Neural crest cell (in vitro differentiated cells): Measurements from ENCODE around the gene HDAC4. TPM values are rescaled to one million over a fixed set of nuclear protein-coding genes. Genes with fewer than 3 reads are reported as not detected.
A peak's percentile ranks its signal among the peaks of the same experiment; 100 is the strongest.

Experiments used
- DNase-seq: peaks from one replicate; pipeline ENCODE4 v3.0.0; 2021; ENCODE audit warnings: low read depth, mixed read lengths, low spot score
- H3K27ac Mint-ChIP-seq: one replicate; pipeline ENCODE4 v1.8.0; 2021; ENCODE audit warnings: mild to moderate bottlenecking, mixed read lengths; ENCODE audit not compliant: unreplicated experiment
- H3K27me3 Mint-ChIP-seq: 2 replicates; pipeline ENCODE4 v1.8.0; 2021; ENCODE audit warnings: low read depth, mild to moderate bottlenecking, mixed read lengths
- H3K36me3 Mint-ChIP-seq: 2 replicates; pipeline ENCODE4 v1.8.0; 2021; ENCODE audit warnings: low read depth, mild to moderate bottlenecking, mixed read lengths
- H3K4me1 Mint-ChIP-seq: 2 replicates; pipeline ENCODE4 v1.8.0; 2021; ENCODE audit warnings: mixed read lengths
- H3K4me3 Mint-ChIP-seq: one replicate; pipeline ENCODE4 v1.8.0; 2021; ENCODE audit warnings: mild to moderate bottlenecking, mixed read lengths
- H3K9me3 Mint-ChIP-seq: 2 replicates; pipeline ENCODE4 v1.8.0; 2021; ENCODE audit warnings: mixed read lengths
- total RNA-seq: library from RNA; stranded (reverse); gene quantifications from 2 replicates; pipeline ENCODE4 v1.2.1, GENCODE V29; 2021
- TF ChIP-seq, protein P1 (sequence below): fragments of 200-600 bp; sonication (generic); conservative IDR thresholded peaks from 2 replicates; pipeline ENCODE4 v1.5.0; 2021; ENCODE audit warnings: antibody characterized with exemption, mild to moderate bottlenecking

Gene HDAC4
- total RNA-seq, 1 donor from 2014 or later, result 52.1 TPM

DNA sequence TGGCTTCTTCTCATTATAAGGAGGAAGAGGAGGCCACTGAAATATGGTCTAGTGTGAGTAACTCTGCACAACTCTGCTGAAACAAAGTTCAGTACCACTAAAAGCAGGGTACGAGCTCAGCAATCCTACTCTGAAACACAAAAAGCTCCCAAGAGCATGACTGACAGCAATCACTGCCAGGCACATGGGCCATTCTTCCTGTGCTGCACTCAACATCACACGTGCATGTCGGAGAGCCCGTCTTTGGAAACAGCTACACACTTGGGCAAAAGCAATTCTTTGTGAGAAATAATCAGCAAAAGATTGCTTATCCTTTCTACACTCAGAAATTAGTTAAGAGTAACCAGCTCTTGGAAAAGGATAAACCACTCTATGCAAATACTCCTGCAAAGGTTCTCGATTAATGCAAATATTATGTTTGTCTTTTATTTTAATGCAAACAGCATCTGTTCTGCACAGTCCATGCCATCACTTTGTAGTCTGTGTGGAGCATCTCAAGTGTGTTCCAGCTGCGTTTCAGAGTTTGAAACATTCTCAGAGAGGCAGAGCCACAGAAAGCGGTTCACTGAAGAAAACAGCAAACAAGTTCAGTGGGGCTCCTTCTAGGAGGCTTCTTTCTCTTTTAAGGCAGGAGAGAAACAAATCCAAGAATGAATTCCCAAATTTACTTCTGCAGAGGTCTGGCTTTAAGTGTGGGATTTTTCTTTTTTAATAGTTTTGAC is 145.0 kb downstream of the HDAC4 start:
- peak overlapping the region; percentile 87 for H3K27ac Mint-ChIP-seq
- no peak for DNase-seq
- H3K27me3 Mint-ChIP-seq, result no peaks in the 10 kb centered on the region
- TF ChIP-seq, protein P1, sequence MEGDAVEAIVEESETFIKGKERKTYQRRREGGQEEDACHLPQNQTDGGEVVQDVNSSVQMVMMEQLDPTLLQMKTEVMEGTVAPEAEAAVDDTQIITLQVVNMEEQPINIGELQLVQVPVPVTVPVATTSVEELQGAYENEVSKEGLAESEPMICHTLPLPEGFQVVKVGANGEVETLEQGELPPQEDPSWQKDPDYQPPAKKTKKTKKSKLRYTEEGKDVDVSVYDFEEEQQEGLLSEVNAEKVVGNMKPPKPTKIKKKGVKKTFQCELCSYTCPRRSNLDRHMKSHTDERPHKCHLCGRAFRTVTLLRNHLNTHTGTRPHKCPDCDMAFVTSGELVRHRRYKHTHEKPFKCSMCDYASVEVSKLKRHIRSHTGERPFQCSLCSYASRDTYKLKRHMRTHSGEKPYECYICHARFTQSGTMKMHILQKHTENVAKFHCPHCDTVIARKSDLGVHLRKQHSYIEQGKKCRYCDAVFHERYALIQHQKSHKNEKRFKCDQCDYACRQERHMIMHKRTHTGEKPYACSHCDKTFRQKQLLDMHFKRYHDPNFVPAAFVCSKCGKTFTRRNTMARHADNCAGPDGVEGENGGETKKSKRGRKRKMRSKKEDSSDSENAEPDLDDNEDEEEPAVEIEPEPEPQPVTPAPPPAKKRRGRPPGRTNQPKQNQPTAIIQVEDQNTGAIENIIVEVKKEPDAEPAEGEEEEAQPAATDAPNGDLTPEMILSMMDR, result no peak
- H3K4me3 Mint-ChIP-seq, result no peak overlapping the region
- H3K4me1 Mint-ChIP-seq, result peaks cover 86% of the 10 kb centered on the region
- H3K9me3 Mint-ChIP-seq, result peaks cover 4% of the 10 kb centered on the region
- H3K36me3 Mint-ChIP-seq, result peaks cover 15% of the 10 kb centered on the region

DNA sequence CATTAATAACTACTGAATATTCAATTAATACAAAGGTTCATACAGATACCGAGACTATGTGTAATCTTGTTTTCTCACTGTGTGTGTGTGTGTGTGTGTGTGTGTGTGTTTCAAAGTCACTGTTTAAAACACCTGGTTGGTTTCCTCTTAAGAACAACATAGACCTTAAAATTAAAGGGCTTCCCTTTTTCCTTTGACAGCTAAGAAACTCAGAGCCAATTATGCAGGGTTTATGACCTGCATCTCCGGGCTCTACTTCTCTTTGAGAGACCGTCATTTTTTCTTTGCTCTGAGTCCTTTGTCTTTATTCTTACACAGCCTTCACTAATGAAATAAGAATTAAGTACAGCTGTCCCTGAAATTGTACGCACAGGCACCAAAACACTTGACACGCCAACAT is 145.6 kb downstream of the HDAC4 start:
- H3K9me3 Mint-ChIP-seq, result peaks cover 4% of the 10 kb centered on the region
- peak overlapping the region; percentile 87 for H3K27ac Mint-ChIP-seq
- H3K36me3 Mint-ChIP-seq, result peaks cover 15% of the 10 kb centered on the region
- H3K4me3 Mint-ChIP-seq, result no peak overlapping the region
- H3K4me1 Mint-ChIP-seq, result peaks cover 83% of the 10 kb centered on the region
- TF ChIP-seq, protein P1, result no peak
- no peaks in the 10 kb centered on the region for H3K27me3 Mint-ChIP-seq
- no peak for DNase-seq

DNA sequence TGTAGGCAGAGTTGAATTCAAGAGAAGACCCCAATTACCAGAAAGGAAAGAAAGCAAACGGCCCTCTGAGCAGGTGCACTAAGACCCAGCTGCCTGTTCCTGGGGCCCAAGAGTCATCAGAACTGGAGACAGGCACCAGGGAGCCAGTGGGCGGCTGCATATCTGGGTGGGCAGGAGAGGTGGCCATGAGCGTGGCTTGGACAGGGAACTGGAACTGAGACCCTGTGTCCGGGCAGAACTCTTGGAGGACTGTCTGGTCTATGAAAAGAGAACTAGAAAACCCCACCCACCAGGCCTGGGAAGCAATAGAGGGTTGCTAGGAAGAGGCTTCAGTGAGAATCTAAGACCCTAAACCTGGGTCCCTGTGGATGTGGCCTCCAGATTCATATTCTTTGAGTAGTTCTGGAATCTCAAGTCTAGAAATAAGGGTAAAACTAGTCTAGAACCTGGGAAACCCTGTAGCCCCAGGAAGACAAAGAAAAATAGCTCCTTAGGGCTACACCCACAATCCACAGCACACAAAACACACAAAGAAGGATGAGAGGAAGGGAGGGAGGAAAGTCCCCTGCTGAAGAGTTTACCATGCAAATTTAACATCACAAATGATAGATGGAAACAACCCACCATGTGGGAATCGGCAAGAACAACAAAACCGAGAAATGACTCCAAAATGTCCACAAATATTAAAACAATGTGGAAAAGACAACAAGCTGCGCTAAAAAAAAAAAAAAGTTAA is 147.0 kb downstream of the HDAC4 start:
- DNase-seq, result no peak
- H3K4me1 Mint-ChIP-seq, result peaks cover 85% of the 10 kb centered on the region
- no peak overlapping the region for H3K4me3 Mint-ChIP-seq
- H3K36me3 Mint-ChIP-seq, result peaks cover 15% of the 10 kb centered on the region
- H3K9me3 Mint-ChIP-seq, result peaks cover 4% of the 10 kb centered on the region
- TF ChIP-seq, protein P1, result no peak
- H3K27ac Mint-ChIP-seq, result peak overlapping the region; percentile 0
- H3K27me3 Mint-ChIP-seq, result no peaks in the 10 kb centered on the region

DNA sequence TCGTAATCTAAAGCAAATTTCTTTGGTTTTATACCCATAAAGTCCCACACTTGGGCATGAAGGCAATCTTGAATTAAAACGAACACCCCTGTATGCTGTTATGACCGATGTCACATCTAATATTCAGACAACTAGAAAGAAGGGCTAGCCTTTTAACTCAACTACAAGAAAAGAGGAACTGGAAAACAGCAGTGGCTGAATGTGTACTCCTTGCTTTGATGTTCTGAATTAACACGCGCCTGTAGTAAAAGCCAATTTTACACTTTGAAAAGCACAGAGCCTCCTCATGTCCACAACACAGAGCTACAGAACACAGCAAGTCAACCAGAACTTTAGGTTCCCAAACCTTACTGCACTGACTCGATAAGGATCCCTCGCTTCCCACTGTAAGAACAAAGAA is 147.6 kb downstream of the HDAC4 start:
- Mint-ChIP-seq H3K4me1 (peaks cover 84% of the 10 kb centered on the region), H3K9me3 (peaks cover under 1% of the 10 kb centered on the region), H3K4me3 (no peak overlapping the region), H3K27ac (peak overlapping the region; percentile 58), H3K36me3 (peaks cover 10% of the 10 kb centered on the region), H3K27me3 (no peaks in the 10 kb centered on the region)
- TF ChIP-seq, protein P1, result no peak
- no peak for DNase-seq

DNA sequence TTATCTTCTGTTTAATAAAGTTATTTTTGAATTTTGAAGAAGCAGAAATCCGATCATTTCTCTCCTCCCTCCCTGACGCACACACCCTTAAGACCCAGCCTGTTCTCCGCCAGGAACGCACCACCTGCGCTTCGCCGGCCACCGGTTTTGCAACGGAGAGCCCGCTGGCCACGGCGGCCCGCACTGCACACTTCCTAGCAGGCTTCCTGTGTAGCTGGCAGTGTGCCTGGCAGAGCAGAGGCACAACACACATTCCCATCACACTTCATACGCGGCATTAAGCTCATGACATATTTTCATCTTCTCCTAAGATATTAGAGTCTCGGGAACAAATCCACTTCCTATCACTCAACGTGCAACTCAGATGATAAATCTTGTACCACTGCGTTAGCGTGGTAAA is 148.0 kb downstream of the HDAC4 start:
- Mint-ChIP-seq H3K27ac (peak overlapping the region; percentile 58), H3K27me3 (no peaks in the 10 kb centered on the region), H3K9me3 (no peaks in the 10 kb centered on the region), H3K4me1 (peaks cover 79% of the 10 kb centered on the region), H3K36me3 (peaks cover 8% of the 10 kb centered on the region), H3K4me3 (no peak overlapping the region)
- no peak for DNase-seq
- TF ChIP-seq, protein P1, result no peak
